Measurements from ENCODE around the gene HSPA9.

Gene HSPA9

DNA sequence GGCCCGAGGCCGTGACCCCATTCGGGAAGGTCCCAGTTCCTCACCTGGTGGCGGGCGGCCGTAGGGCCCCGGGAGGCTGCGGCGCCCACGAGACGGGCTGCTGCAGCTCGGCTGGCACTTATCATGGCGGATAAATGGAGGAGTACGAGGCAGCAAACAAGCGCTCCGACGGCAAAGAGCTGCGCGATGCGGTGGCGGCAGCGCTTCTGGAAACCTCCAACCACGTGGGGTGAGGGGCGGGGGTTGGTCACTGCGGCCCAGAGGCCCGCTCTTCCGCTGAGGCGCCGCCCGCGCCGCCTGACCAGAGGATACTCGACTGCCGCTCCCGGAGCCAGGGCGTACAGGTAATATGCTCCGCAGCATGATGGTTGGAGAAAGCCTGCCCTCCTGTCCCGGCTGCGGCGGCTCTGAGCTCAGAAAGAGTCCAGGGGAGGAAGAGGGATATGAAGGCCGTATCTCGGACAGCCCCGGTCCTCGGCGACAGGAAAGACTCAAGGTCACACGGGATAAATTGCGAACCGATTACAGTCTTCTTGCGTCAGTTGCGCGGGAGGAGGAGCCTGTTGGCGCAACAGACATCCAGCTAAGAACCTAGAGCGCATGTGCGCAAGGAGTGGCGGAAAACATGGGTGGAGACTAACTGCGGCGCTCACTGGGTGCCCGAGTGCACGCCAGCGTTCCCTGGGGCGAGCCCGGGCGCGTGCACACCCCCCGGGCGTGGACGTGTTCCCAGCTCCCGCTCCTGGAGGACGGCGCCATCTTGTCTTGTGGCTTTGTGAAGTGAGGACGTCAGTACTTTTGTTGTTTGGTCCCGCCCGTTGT is at the start of gene HSPA9:
HSPA9 (minus strand) TSS at position 208 of the 822 bp plus-strand sequence; CDS start at position 125, 83 bp downstream.
- TF ChIP-seq, protein P1, sequence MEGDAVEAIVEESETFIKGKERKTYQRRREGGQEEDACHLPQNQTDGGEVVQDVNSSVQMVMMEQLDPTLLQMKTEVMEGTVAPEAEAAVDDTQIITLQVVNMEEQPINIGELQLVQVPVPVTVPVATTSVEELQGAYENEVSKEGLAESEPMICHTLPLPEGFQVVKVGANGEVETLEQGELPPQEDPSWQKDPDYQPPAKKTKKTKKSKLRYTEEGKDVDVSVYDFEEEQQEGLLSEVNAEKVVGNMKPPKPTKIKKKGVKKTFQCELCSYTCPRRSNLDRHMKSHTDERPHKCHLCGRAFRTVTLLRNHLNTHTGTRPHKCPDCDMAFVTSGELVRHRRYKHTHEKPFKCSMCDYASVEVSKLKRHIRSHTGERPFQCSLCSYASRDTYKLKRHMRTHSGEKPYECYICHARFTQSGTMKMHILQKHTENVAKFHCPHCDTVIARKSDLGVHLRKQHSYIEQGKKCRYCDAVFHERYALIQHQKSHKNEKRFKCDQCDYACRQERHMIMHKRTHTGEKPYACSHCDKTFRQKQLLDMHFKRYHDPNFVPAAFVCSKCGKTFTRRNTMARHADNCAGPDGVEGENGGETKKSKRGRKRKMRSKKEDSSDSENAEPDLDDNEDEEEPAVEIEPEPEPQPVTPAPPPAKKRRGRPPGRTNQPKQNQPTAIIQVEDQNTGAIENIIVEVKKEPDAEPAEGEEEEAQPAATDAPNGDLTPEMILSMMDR (IDR thresholded peaks at IDR 0.05) = no peak

DNA sequence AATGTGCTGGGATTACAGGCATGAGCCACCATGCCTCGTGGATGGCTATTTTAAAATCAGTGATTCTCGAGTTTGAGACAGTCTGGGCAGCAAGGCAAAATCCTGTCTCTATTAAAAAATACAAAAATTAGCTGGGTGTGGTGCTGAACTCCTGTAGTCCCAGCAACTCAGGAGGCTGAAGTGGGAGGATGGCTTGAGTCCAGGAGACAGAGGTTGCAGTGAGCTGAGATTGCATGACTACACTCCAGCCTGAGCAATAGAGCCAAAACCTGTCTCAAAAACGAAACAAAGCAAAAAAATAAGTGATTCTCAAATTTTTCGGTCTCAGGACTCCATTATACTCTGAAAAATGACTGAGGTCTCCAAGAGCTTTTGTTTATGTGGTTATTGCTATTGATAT is 47.9 kb upstream of the HSPA9 start:
- TF ChIP-seq, protein P1 (IDR thresholded peaks at IDR 0.05) = no peak

DNA sequence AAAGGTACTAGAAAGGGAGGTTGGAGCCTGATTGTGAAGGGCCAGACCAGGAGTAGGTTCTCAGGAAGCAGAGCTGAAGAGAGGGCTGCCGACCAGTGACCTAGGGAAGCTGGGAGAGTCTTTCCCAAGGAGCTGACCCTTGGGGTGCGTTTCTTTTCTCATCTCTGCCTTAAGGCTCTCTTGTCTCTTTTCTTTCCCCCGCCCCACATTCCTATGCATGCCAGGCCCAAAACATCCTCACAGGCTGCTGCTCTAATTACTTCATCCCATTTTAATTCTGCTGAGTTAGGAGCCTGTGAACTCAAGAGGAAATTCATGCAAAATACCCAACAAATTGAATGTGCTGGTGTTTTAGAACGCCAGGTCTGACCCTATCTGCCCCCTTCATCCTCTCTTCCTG is 46.9 kb upstream of the HSPA9 start:
- TF ChIP-seq, protein P1 (IDR thresholded peaks at IDR 0.05) = no peak

DNA sequence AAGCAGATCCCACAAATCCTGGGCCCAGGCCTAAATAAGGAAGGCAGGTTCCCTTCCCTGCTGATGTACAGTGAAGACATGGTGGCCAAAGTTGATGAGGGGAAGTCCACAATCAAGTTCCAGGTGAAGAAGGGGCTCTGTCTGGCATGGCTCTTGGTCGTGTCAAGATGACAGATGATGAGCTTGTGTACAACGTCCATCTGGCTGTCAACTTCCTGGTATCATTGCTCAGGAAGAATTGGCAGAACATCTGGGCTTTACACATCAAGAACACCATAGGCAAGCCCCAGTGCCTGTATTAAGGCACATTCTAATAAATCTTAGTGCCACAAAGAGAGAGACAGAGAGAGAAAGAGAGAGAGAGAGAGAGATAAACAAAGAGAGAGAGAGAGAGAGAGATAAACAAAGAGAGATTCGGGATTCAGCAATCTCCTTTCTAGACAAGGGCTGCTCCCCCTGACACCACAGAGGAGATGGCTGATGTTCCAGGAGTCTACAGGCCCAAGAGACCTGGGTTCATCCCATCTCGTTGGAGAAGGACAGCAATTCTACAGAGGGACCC is 45.5 kb upstream of the HSPA9 start:
- TF ChIP-seq, protein P1 (IDR thresholded peaks at IDR 0.05) = no peak

DNA sequence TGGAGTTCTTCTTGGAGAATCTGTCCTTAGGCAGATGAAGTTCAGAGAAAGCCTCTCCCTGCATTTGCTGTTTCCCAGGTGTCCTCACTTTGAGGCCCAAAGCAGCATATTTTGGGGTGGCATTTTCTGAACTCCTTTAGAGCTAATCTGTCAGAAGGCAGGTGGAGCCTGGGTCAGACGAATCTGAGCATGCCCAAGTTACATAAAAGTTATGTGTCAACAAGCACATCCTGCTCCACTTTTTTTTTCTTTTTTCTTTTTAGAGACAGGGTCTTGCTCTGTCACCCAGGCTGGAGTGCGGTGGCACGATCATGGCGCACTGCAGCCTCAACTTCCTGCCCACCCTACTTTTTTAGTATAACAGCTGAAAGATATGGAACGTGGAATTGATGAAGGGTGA is 41.3 kb upstream of the HSPA9 start:
- TF ChIP-seq, protein P1 (IDR thresholded peaks at IDR 0.05) = no peak

DNA sequence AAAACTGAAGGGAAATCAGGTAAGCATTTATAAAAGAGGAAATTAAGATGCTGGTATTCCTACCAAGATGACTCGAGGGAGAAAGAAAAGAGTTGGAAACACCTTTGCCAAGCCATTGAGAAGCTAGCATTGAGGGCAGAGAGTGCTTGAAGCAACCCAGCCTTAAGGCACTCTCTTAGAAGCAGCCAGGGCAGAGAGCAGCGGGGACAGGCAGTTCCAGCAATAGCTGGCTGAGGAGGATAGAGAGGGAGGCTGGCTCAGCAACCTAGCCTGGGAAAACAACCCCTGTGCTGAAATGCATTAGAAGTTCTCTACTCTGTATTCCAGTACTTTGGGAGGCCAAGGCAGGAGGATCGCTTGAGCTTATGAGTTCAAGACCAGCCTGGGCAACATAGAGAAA is 40.3 kb upstream of the HSPA9 start:
- TF ChIP-seq, protein P1 (IDR thresholded peaks at IDR 0.05) = no peak

DNA sequence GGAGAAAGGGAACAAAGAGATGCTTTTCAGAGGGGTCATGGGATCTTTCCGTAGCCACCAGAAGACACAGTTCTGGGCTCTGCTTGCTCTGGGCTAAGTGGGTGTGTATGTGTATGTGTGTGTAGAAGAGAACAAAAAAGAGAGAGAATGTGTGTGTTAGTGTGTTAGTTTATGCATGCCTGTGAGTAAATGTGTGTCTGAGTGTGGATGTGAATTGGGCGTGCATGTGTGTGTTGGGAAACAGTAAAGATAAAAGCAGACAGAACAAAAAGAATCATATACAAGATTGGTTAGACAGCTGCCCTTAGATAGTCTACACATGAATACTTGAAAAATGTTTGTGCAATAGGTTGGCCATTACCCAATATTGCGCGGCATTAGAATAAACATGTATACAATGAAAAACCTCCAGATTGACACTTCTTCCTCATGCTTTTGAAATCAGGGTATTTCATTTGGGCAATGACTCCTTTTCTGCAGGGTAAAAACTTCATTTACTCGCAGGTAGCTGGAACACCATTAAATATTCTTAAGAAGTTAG is 36.5 kb upstream of the HSPA9 start:
- TF ChIP-seq, protein P1 (IDR thresholded peaks at IDR 0.05) = no peak

All from LNCAP (cell line).